ENCODE results near the gene FAM174A.

DNA sequence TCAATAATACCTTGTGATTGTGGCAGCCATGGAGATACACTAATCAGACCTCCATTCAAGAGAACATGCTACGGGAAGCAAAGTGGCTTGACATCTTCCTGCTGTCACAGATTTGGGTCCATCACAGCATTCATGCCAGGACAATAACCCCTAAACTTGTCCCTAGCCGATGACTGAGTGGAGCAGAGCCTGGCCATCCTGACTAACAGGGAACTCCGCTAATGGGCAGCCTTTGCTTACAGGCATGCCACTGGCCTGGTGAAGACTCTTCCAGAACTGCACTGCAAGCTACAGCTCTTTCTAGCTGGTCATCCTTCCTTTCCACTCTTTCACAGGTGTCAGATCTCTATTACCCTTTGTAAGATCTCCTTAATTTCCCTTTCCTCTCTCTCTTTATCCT, 16.0 kb downstream of the FAM174A start:
- TF ChIP-seq, protein P1, sequence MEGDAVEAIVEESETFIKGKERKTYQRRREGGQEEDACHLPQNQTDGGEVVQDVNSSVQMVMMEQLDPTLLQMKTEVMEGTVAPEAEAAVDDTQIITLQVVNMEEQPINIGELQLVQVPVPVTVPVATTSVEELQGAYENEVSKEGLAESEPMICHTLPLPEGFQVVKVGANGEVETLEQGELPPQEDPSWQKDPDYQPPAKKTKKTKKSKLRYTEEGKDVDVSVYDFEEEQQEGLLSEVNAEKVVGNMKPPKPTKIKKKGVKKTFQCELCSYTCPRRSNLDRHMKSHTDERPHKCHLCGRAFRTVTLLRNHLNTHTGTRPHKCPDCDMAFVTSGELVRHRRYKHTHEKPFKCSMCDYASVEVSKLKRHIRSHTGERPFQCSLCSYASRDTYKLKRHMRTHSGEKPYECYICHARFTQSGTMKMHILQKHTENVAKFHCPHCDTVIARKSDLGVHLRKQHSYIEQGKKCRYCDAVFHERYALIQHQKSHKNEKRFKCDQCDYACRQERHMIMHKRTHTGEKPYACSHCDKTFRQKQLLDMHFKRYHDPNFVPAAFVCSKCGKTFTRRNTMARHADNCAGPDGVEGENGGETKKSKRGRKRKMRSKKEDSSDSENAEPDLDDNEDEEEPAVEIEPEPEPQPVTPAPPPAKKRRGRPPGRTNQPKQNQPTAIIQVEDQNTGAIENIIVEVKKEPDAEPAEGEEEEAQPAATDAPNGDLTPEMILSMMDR (IDR thresholded peaks at IDR 0.05; ENCODE audit: poor library complexity): no peak
- no peak for TF ChIP-seq EZH2phosphoT487 (IDR thresholded peaks at IDR 0.05; ENCODE audit: low read depth, severe bottlenecking, unreplicated experiment)

Measured in hepatocyte (in vitro differentiated cells).